Stimulated activated memory B cell treated with anti-CD40 and anti-IgM and Interleukin-4, amounts not matched to agents 10 μg/mL and 1 μg/mL and 100 μg/mL, for 72 hours (primary cell): ENCODE data around the gene ARL10.

ENCODE experiments used
- ATAC-seq: fragments of 150-1000 bp; cut with Tn5 transposase; 2 replicates; pipeline ENCODE4 v1.10.0; 2021
- H3K27ac Mint-ChIP-seq: one replicate; pipeline ENCODE4 v1.8.0; 2022; ENCODE audit warnings: mild to moderate bottlenecking, mixed read lengths
- H3K27me3 Mint-ChIP-seq: one replicate; pipeline ENCODE4 v1.8.0; 2022; ENCODE audit warnings: mixed read lengths
- H3K36me3 Mint-ChIP-seq: one replicate; pipeline ENCODE4 v1.8.0; 2022; ENCODE audit warnings: mixed read lengths
- H3K4me1 Mint-ChIP-seq: one replicate; pipeline ENCODE4 v1.8.0; 2022; ENCODE audit warnings: mixed read lengths
- H3K4me3 Mint-ChIP-seq: one replicate; pipeline ENCODE4 v1.8.0; 2022; ENCODE audit warnings: mild to moderate bottlenecking, moderate library complexity, mixed read lengths
- H3K9me3 Mint-ChIP-seq: one replicate; pipeline ENCODE4 v1.8.0; 2022; ENCODE audit warnings: mixed read lengths

Gene ARL10

GRCh38 chr5:176381423-176381822 is 16.1 kb downstream of the ARL10 start:
- no peak for ATAC-seq
- no peak overlapping the region for H3K27ac Mint-ChIP-seq
- H3K27me3 Mint-ChIP-seq: no peaks in the 10 kb centered on the region
- H3K9me3 Mint-ChIP-seq: no peaks in the 10 kb centered on the region
- H3K4me3 Mint-ChIP-seq: no peak overlapping the region
- H3K4me1 Mint-ChIP-seq: peaks cover 30% of the 10 kb centered on the region
- peaks cover 46% of the 10 kb centered on the region for H3K36me3 Mint-ChIP-seq

- H3K9me3 Mint-ChIP-seq: no peaks in the 10 kb centered on the region
- ATAC-seq: no peak
- peaks cover 48% of the 10 kb centered on the region for H3K36me3 Mint-ChIP-seq
- H3K4me1 Mint-ChIP-seq: peaks cover 36% of the 10 kb centered on the region
- H3K27me3 Mint-ChIP-seq: no peaks in the 10 kb centered on the region
- no peak overlapping the region for H3K4me3 Mint-ChIP-seq
- H3K27ac Mint-ChIP-seq: no peak overlapping the region
Observed at GRCh38 chr5:176381979-176382378, 16.7 kb downstream of the ARL10 start.

- peaks cover 43% of the 10 kb centered on the region for H3K4me1 Mint-ChIP-seq
- H3K27ac Mint-ChIP-seq: no peak overlapping the region
- no peaks in the 10 kb centered on the region for H3K9me3 Mint-ChIP-seq
- H3K36me3 Mint-ChIP-seq: peaks cover 48% of the 10 kb centered on the region
- H3K27me3 Mint-ChIP-seq: no peaks in the 10 kb centered on the region
- no peak for ATAC-seq
- H3K4me3 Mint-ChIP-seq: no peak overlapping the region
Observed at GRCh38 chr5:176382721-176383120, 17.4 kb downstream of the ARL10 start.

GRCh38 chr5:176383248-176383905 is 18.1 kb downstream of the ARL10 start:
- Mint-ChIP-seq H3K9me3 (no peaks in the 10 kb centered on the region), H3K4me1 (peaks cover 49% of the 10 kb centered on the region), H3K36me3 (peaks cover 48% of the 10 kb centered on the region), H3K27me3 (no peaks in the 10 kb centered on the region), H3K27ac (no peak overlapping the region), H3K4me3 (no peak overlapping the region)
- ATAC-seq: no peak

- Mint-ChIP-seq H3K27ac (no peak overlapping the region), H3K4me1 (peaks cover 49% of the 10 kb centered on the region), H3K27me3 (no peaks in the 10 kb centered on the region), H3K4me3 (no peak overlapping the region), H3K36me3 (peaks cover 48% of the 10 kb centered on the region), H3K9me3 (no peaks in the 10 kb centered on the region)
- no peak for ATAC-seq
Observed at GRCh38 chr5:176383961-176384360, 18.7 kb downstream of the ARL10 start.

- H3K4me1 Mint-ChIP-seq: peaks cover 47% of the 10 kb centered on the region
- no peak overlapping the region for H3K4me3 Mint-ChIP-seq
- H3K27me3 Mint-ChIP-seq: no peaks in the 10 kb centered on the region
- peaks cover 48% of the 10 kb centered on the region for H3K36me3 Mint-ChIP-seq
- H3K27ac Mint-ChIP-seq: no peak overlapping the region
- no peaks in the 10 kb centered on the region for H3K9me3 Mint-ChIP-seq
- ATAC-seq: no peak
Observed at GRCh38 chr5:176384366-176384930, 19.2 kb downstream of the ARL10 start.

GRCh38 chr5:176384991-176385390 is 19.7 kb downstream of the ARL10 start:
- Mint-ChIP-seq H3K27ac (no peak overlapping the region), H3K36me3 (peaks cover 48% of the 10 kb centered on the region), H3K4me1 (peaks cover 46% of the 10 kb centered on the region), H3K4me3 (no peak overlapping the region), H3K9me3 (no peaks in the 10 kb centered on the region), H3K27me3 (no peaks in the 10 kb centered on the region)
- no peak for ATAC-seq

GRCh38 chr5:176386491-176386890 is 21.2 kb downstream of the ARL10 start:
- H3K9me3 Mint-ChIP-seq: no peaks in the 10 kb centered on the region
- peak overlapping the region; percentile 97 for H3K27ac Mint-ChIP-seq
- no peak for ATAC-seq
- H3K4me3 Mint-ChIP-seq: peak overlapping the region; percentile 98
- H3K4me1 Mint-ChIP-seq: peaks cover 44% of the 10 kb centered on the region
- no peaks in the 10 kb centered on the region for H3K27me3 Mint-ChIP-seq
- H3K36me3 Mint-ChIP-seq: peaks cover 61% of the 10 kb centered on the region

- no peak for ATAC-seq
- H3K36me3 Mint-ChIP-seq: peaks cover 66% of the 10 kb centered on the region
- peak overlapping the region; percentile 97 for H3K27ac Mint-ChIP-seq
- no peaks in the 10 kb centered on the region for H3K27me3 Mint-ChIP-seq
- peak overlapping the region; percentile 98 for H3K4me3 Mint-ChIP-seq
- H3K9me3 Mint-ChIP-seq: no peaks in the 10 kb centered on the region
- peaks cover 44% of the 10 kb centered on the region for H3K4me1 Mint-ChIP-seq
Observed at GRCh38 chr5:176387384-176387925, 22.2 kb downstream of the ARL10 start.

- no peak for ATAC-seq
- Mint-ChIP-seq H3K4me1 (peaks cover 44% of the 10 kb centered on the region), H3K27ac (peak overlapping the region; percentile 97), H3K4me3 (peak overlapping the region; percentile 98), H3K27me3 (no peaks in the 10 kb centered on the region), H3K36me3 (peaks cover 62% of the 10 kb centered on the region), H3K9me3 (no peaks in the 10 kb centered on the region)
Observed at GRCh38 chr5:176388003-176388443, 22.7 kb downstream of the ARL10 start.

- Mint-ChIP-seq H3K9me3 (no peaks in the 10 kb centered on the region), H3K27ac (peak within 1 kb of the TSS; percentile 97), H3K4me1 (peaks cover 44% of the 10 kb centered on the region), H3K36me3 (peaks cover 56% of the 10 kb centered on the region), H3K4me3 (peak within 1 kb of the TSS; percentile 98), H3K27me3 (no peaks in the 10 kb centered on the region)
- peak; percentile 96 for ATAC-seq
Observed at GRCh38 chr5:176388444-176389134, 23.3 kb downstream of the ARL10 start, which contains the start of the genes HIGD2A and NOP16. Gene HIGD2A (plus strand): TSS chr5:176388751. CDS start chr5:176388820, 69 bp downstream. Gene NOP16 (minus strand): TSS chr5:176388598. CDS start chr5:176388539, 59 bp downstream.

GRCh38 chr5:176389135-176390123 is 24.1 kb downstream of the ARL10 start:
- Mint-ChIP-seq H3K36me3 (peaks cover 48% of the 10 kb centered on the region), H3K4me3 (peak overlapping the region; percentile 98), H3K27me3 (no peaks in the 10 kb centered on the region), H3K4me1 (peaks cover 44% of the 10 kb centered on the region), H3K9me3 (no peaks in the 10 kb centered on the region), H3K27ac (peak overlapping the region; percentile 97)
- ATAC-seq: peak; percentile 59

GRCh38 chr5:176391479-176391878 is 26.2 kb downstream of the ARL10 start:
- H3K9me3 Mint-ChIP-seq: no peaks in the 10 kb centered on the region
- peaks cover 28% of the 10 kb centered on the region for H3K4me1 Mint-ChIP-seq
- no peak overlapping the region for H3K4me3 Mint-ChIP-seq
- H3K27me3 Mint-ChIP-seq: no peaks in the 10 kb centered on the region
- no peak for ATAC-seq
- no peak overlapping the region for H3K27ac Mint-ChIP-seq
- peaks cover 37% of the 10 kb centered on the region for H3K36me3 Mint-ChIP-seq

GRCh38 chr5:176391999-176392398 is 26.7 kb downstream of the ARL10 start:
- no peak for ATAC-seq
- Mint-ChIP-seq H3K9me3 (no peaks in the 10 kb centered on the region), H3K27ac (no peak overlapping the region), H3K4me3 (no peak overlapping the region), H3K36me3 (peaks cover 37% of the 10 kb centered on the region), H3K4me1 (peaks cover 23% of the 10 kb centered on the region), H3K27me3 (no peaks in the 10 kb centered on the region)
